ENCODE data around the gene LAT. TPM values are rescaled to one million over a fixed set of nuclear protein-coding genes. Genes with fewer than 3 reads are reported as not detected.
"Not testable (repeated sequence)": the region's sequence is repeated elsewhere in the genome, so short reads cannot be mapped to it uniquely, and the experiment has no call there.

The LAT gene
- total RNA-seq, 2 experiments from 2014 or later = 200 to 236 TPM

DNA sequence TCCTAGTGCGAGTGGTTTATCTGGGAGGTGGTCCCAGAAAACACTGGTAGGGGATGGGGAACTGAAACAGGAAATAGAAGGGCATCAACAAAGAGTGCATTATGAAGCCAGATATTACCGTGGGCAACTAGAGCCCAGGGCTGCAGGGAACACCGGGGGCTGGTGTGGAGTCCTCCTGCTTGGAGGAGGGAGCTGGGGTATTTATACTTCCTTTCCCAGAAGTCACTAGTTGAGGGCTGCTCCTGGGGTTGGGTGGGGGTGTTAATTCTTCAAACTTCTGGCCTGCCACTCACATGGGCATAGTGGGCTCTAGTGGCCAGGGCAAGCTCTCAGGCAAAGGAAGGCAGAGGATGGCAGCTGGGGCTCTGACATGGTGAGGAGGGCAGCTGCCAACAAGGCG is 14.7 kb downstream of the LAT start:
- Mint-ChIP-seq H3K36me3 (no peaks in the 10 kb centered on the region), H3K9me3 (ENCODE audit: low read depth) (no peaks in the 10 kb centered on the region), H3K27ac (no peak overlapping the region), H3K4me1 (peaks cover 1% of the 10 kb centered on the region), H3K4me3 (no peak overlapping the region), H3K27me3 (no peaks in the 10 kb centered on the region)
- ATAC-seq (no peak), DNase-seq (no peak)
- CTCF ChIA-PET = interaction anchor here (1.0 to 1.3 kb wide), 3 partner anchors 21 to 29 kb away, joined by 3 read pairs; no protein-coding TSS in a partner anchor

DNA sequence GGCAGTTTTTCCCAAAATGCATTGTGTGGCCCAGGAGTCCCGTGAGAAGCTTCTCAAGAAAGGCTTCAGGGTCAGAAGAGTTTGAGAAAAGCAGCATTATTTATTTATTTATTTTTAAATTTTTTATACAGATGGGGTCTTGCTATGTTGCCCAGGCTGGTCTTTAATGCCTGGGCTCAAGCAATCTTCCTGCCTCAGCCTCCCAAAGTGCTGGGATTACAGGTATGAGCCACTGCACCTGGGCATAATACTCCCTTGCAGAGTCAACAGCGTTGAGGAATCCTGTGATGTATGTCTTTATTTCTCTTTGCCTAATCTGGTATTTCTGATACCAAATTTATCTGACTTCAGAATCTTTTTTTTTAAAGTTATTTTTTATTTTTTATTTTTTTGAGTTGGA is 15.2 kb downstream of the LAT start:
- Mint-ChIP-seq H3K4me3 (no peak overlapping the region), H3K36me3 (no peaks in the 10 kb centered on the region), H3K27me3 (no peaks in the 10 kb centered on the region), H3K4me1 (peaks cover 3% of the 10 kb centered on the region), H3K27ac (no peak overlapping the region), H3K9me3 (ENCODE audit: low read depth) (no peaks in the 10 kb centered on the region)
- ATAC-seq (no peak), DNase-seq (no peak)
- CTCF ChIA-PET = interaction anchor here (1.0 to 1.3 kb wide), 3 partner anchors 21 to 29 kb away, joined by 3 read pairs; no protein-coding TSS in a partner anchor

DNA sequence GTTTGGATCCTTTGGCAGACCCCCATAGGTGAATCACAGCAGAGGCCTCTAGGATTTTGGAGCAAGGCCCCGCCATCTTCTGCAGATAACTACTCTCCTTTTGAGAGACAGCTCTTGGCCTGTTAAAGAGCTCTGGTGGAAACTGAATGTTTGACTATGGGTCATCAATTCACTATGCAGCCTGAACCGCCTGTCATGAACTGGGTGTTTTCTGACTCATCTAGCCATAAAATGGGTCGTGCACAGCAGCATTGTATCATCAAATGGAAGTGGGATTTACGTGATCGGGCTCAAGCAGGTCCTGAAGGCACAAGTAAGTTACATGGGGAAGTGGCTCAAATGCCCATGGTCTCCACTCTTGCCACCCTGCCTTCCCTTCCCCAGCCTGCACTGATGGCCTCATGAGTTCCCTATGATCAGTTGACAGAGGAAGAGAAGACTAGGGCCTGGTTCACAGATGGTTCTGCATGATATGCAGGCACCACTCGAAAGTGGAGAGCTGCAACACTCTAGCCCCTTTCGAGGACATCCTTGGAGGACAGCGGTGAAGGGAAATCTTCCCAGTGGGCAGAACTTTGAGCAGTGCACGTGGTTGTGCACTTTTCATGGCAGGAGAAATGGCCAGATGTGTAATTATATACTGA is 19.8 kb downstream of the LAT start:
- H3K27me3 Mint-ChIP-seq; ATAC-seq; H3K27ac Mint-ChIP-seq; H3K4me3 Mint-ChIP-seq; H3K9me3 Mint-ChIP-seq (ENCODE audit: low read depth); H3K36me3 Mint-ChIP-seq; DNase-seq: not testable (repeated sequence)
- CTCF ChIA-PET = interaction anchor here (0.6 kb wide), 1 partner anchor 11 kb away, joined by 5 read pairs; no protein-coding TSS in a partner anchor
- peaks cover 25% of the 10 kb centered on the region for H3K4me1 Mint-ChIP-seq

DNA sequence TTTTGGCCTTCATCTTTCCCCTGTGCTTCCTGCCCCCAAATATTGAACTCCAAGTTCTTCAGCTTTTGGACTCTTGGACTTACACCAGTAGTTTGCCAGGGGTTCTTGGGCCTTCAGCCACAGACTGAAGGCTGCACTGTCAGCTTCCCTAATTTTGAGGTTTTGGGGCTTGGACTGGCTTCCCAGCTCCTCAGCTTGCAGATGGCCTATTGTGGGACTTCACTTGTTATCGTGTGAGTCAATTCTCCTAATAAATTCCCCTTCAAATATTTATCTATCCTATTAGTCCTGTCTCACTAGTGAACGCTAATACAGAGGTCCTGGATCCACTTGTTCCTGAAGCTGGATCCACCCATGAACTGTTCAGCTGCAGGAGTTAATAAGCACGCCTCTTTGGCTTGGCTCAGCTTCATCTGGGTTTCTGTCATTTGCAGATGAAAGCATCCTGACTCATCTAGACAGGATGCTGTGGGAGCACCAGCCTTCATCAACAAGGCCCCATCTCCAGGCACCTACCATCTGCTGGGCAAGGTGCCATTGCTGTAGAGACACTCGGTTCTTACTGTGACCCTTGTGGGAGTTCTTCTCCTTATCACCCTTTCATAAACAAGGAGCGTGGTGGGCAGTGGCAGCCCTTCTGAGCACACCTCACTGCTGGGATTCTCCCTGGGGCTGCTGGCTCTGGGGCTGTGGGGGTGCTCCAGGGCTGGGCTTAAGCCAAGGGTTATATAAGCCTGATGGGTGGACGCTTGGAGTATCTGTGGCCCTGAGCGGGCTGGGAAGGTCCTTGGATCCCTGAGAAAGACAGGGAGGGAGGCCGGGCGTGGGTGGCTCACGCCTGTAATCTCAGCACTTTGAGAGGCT is 23.1 kb downstream of the LAT start:
- Mint-ChIP-seq H3K36me3 (peaks cover 2% of the 10 kb centered on the region), H3K27me3 (no peaks in the 10 kb centered on the region), H3K27ac (peak overlapping the region; percentile 94), H3K4me3 (peak overlapping the region; percentile 13), H3K4me1 (peaks cover 42% of the 10 kb centered on the region), H3K9me3 (ENCODE audit: low read depth) (no peaks in the 10 kb centered on the region)
- CTCF ChIA-PET = interaction anchor here (0.9 to 1.2 kb wide), 5 partner anchors 14 to 34 kb away, joined by 3 to 4 read pairs (median 4); no protein-coding TSS in a partner anchor
- peak; percentile 93 for ATAC-seq
- DNase-seq = peak; percentile 85

DNA sequence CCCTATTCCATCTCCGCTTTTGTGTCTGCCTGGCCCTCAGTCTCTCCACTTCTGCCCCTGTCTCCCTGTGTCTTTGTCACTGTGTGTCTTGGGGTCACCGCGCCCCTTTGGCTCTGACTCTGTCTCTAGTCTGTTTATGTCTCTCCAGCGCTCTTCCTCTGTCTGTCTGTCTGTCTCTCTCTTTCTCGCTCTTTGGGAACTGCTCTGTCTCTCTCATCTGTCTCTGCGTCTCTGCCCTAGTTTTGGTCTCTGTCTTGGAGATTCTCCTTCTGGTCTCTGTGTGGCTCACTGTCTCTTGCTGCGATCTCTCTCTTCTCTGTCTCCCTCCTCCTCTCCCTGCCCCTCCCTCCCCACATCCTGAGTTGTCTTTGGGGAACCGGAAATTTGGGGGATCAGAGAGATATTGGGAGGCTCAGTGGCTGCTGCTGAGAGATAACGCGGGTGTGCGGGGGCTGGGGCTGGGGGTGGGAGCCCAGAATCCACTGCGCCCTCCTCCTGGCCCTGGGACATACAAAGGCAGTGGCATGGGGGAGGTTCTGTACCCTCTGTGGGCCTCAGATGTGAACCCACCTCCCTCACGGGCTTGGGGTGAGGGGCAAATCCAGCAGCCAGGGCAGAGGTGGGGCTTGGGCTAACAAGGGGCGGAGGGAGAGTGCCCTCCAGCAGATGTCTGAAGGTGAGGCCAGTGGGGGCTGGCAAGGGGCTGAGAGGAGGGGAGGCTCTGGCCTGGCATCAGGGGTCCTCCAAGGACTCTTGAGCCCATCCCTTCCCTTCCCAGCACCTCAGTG is 24.4 kb downstream of the LAT start:
- Mint-ChIP-seq H3K27ac (peak overlapping the region; percentile 94), H3K4me3 (peak overlapping the region; percentile 70)

DNA sequence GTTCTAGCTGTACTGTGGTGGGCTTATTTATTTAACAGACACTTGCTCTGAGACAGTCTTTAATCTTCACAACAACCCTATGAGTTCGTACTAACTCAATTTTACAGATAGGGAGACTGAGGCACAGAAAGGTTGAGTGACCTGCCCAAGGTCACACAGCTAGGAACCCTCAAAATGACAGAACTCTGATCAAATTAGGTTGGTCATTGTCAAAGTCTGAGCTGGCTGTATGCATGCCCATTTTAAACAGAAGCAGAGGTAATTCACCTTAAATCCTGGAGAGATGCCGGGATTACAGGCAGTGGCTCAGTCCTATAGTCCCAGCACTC is 24.9 kb downstream of the LAT start:
- ATAC-seq (no peak), DNase-seq (no peak)
- Mint-ChIP-seq H3K36me3 (peaks cover 2% of the 10 kb centered on the region), H3K27ac (peak overlapping the region; percentile 94), H3K4me3 (no peak overlapping the region), H3K27me3 (no peaks in the 10 kb centered on the region), H3K9me3 (ENCODE audit: low read depth) (no peaks in the 10 kb centered on the region), H3K4me1 (peaks cover 50% of the 10 kb centered on the region)
- CTCF ChIA-PET = interaction anchor here (0.7 to 2.4 kb wide), 3 partner anchors 12 to 36 kb away, joined by 3 to 11 read pairs (median 10); partner anchors contain the start of gene SPNS1

More for the DNA sequence above, 24.4 kb downstream of the LAT start:
- Mint-ChIP-seq H3K9me3 (ENCODE audit: low read depth) (no peaks in the 10 kb centered on the region), H3K4me1 (peaks cover 51% of the 10 kb centered on the region), H3K27me3 (no peaks in the 10 kb centered on the region), H3K36me3 (peaks cover 2% of the 10 kb centered on the region)
- DNase-seq (peak; percentile 63), ATAC-seq (peak; percentile 24)
- CTCF ChIA-PET = interaction anchor here (0.7 to 2.4 kb wide), 4 partner anchors 15 to 36 kb away, joined by 3 to 10 read pairs (median 4); partner anchors contain the start of gene SPNS1

DNA sequence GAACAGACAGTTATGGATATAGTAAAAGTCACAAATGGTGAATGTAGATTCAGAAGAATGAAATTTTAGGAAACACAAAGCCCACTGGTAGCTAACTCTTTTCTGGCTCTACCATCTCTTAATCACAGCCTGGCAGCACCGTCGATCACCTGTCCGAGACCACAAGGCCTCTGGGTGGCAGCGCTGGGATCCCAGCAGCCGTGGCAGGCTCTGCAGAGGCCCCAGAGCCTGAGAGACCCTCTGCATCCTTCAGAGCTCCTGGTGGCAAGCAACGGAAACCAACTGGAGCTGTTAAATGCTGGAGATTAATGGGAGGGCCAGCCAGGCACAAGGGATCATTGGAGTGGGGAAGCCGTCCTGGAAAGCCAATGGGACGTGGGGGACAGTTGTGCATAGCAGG is 26.3 kb downstream of the LAT start:
- H3K36me3 Mint-ChIP-seq = peaks cover 2% of the 10 kb centered on the region

DNA sequence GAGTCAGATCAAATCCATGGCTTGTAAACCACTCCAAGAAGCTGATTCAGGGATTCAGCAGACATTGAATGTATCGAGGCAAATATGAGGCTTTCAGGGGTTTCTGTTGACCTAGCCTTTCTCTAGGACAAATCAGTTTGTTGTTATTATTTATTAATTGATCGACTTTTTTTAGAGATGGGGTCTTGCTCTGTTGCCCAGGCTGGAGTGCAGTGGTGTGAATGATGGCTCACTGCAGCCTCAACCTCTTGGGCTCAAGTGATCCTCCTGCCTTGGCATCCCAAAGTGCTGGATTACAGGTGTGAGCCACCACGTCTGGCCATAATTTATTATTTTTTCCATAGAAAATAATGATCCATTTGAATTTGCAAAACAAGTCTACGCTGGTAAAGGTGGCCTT is 27.0 kb downstream of the LAT start:
- H3K36me3 Mint-ChIP-seq = peaks cover 2% of the 10 kb centered on the region
- CTCF ChIA-PET = interaction anchor here (1.9 to 2.4 kb wide), 3 partner anchors 10 to 38 kb away, joined by 7 to 11 read pairs (median 10); partner anchors contain the start of gene SPNS1
- no peaks in the 10 kb centered on the region for H3K27me3 Mint-ChIP-seq
- H3K27ac Mint-ChIP-seq = no peak overlapping the region
- H3K4me1 Mint-ChIP-seq = peaks cover 50% of the 10 kb centered on the region
- DNase-seq (no peak), ATAC-seq (no peak)
- no peaks in the 10 kb centered on the region for H3K9me3 Mint-ChIP-seq (ENCODE audit: low read depth)
- H3K4me3 Mint-ChIP-seq = no peak overlapping the region

More for the DNA sequence above, 26.3 kb downstream of the LAT start:
- Mint-ChIP-seq H3K27me3 (no peaks in the 10 kb centered on the region), H3K4me1 (peaks cover 50% of the 10 kb centered on the region), H3K4me3 (no peak overlapping the region), H3K9me3 (ENCODE audit: low read depth) (no peaks in the 10 kb centered on the region), H3K27ac (no peak overlapping the region)
- ATAC-seq (no peak), DNase-seq (no peak)
- CTCF ChIA-PET = interaction anchor here (0.8 to 2.4 kb wide), 5 partner anchors 10 to 37 kb away, joined by 3 to 11 read pairs (median 7); partner anchors contain the start of gene SPNS1

DNA sequence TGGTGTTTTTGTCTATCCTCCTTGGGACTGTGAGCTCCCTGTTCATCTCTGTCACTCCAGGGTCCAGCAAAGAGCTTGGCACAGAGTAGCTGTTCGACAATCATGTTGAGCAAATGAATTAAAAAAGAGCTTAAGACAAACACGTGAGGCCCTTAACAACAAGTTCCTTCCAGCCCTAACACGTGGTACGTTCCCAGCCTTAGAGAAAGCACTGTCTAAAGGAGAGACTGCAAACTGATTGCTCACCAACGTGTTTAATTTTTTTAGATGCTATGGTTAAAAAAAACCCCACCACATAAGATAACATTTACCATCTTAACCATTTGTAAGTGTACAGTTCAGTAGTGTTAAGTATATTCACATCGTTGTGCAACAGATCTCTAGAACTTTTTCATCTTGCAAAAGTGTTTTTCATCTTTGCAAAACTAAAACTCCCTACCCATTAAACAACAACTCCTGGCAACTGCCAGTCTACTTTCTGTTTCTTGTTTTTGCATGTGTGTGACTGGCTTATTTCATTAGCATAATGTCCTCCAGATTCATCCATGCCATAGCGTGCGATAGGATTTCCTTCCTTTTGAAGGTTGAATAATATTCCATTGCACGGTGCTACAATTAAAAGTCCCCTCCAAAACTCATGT is 28.2 kb downstream of the LAT start:
- Mint-ChIP-seq H3K27ac (peak overlapping the region; percentile 79), H3K36me3 (no peaks in the 10 kb centered on the region), H3K27me3 (no peaks in the 10 kb centered on the region), H3K9me3 (ENCODE audit: low read depth) (no peaks in the 10 kb centered on the region), H3K4me1 (peaks cover 43% of the 10 kb centered on the region), H3K4me3 (no peak overlapping the region)
- DNase-seq (no peak), ATAC-seq (peak; percentile 14)
- CTCF ChIA-PET = interaction anchor here (0.9 to 1.2 kb wide), 2 partner anchors 9 to 14 kb away, joined by 3 to 4 read pairs; no protein-coding TSS in a partner anchor

DNA sequence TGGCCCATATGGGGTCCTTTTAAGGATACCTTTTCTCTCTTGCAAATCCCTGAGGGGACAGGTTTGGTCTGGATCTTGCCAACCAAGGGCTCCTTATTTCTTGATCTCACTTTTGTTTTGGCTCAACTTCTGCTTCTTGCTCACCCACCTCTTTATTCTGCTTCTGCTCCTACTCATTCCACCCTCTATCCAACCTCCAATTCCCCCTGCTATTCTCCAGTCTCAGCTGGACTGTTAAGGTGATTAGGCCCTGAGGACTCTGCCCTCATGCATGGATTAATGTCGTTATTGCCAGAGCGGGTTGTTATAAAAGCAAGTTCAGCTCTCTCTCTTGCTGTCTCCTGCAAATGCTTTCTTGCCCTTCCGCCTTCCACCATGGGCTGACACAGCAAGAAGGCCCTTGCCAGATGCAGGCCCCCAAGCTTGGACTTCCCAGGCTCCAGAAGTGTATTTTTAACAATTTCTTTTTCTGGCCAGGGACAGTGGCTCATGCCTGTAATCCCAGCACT is 29.8 kb downstream of the LAT start:
- DNase-seq (no peak), ATAC-seq (no peak)
- Mint-ChIP-seq H3K4me3 (no peak overlapping the region), H3K27ac (no peak overlapping the region), H3K27me3 (no peaks in the 10 kb centered on the region), H3K9me3 (ENCODE audit: low read depth) (no peaks in the 10 kb centered on the region), H3K36me3 (no peaks in the 10 kb centered on the region), H3K4me1 (peaks cover 28% of the 10 kb centered on the region)
- CTCF ChIA-PET = interaction anchor here (0.7 to 1.6 kb wide), 5 partner anchors 13 to 70 kb away, joined by 3 to 4 read pairs (median 3); no protein-coding TSS in a partner anchor

DNA sequence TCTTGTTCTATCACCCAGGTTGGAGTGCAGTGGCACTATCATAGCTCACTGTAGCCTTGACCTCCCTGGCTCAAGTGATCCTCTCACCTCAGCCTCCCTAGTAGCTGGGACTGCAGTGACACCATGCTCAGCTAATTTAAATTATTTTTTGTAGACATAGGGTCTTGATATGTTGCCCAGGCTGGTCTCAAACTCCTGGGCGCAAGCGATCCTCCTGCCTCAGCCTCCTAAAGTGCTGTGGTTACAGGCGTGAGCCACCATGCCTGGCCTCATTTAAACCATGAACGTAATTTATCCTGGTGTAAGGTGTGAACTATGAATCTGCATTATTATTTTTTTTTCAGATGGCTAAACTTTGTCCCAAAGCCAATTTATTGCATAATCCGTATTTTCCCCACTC is 37.3 kb downstream of the LAT start:
- no peaks in the 10 kb centered on the region for H3K9me3 Mint-ChIP-seq (ENCODE audit: low read depth)
- H3K4me1 Mint-ChIP-seq = peaks cover 43% of the 10 kb centered on the region
- no peak overlapping the region for H3K27ac Mint-ChIP-seq
- no peaks in the 10 kb centered on the region for H3K27me3 Mint-ChIP-seq
- DNase-seq = no peak
- CTCF ChIA-PET = interaction anchor here (0.7 to 2.3 kb wide), 3 partner anchors 9 to 959 kb away, joined by 3 to 11 read pairs (median 4); no protein-coding TSS in a partner anchor
- H3K4me3 Mint-ChIP-seq = no peak overlapping the region
- no peak for ATAC-seq
- no peaks in the 10 kb centered on the region for H3K36me3 Mint-ChIP-seq

Measured in activated CD8-positive, alpha-beta memory T cell treated with anti-CD3 and anti-CD28 coated beads, Interleukin-2, amount 10 ng/mL, durations not matched to agents 7 days and 5 days (primary cell).